HCT116 (cell line): ENCODE results near the gene MUTYH. TPM values are rescaled to one million over a fixed set of nuclear protein-coding genes. Genes with fewer than 3 reads are reported as not detected.

Experiments used
- ATAC-seq: fragments of 200-7000 bp; cut with Tn5 transposase; 2 replicates; pipeline ENCODE4 v1.9.1; 2020; ENCODE audit warnings: mild to moderate bottlenecking, moderate library complexity
- BruUV-seq: library from RNA; stranded (reverse); fragments of 400-500 nt; replicated peaks from 2 replicates; lab custom pipeline; 2021; lab: Mats Ljungman, UMichigan
- CTCF ChIA-PET: fragments of 300-600 bp; sonication (Branson Sonifier 250); formaldehyde crosslinking; loops from one replicate; lab custom pipeline; 2021; ENCODE audit warnings: antibody characterized with exemption; lab: Charles Lee
- POLR2A ChIA-PET: fragments of 300-600, 350-600 bp; sonication (Branson Sonifier 250); formaldehyde crosslinking; loops from one replicate; lab custom pipeline; 2021; ENCODE audit warnings: antibody characterized with exemption; lab: Charles Lee
- RAD21 ChIA-PET, 2 experiments: fragments of 300-600 bp; sonication (Branson Sonifier 250); formaldehyde crosslinking; loops; one replicate each; lab custom pipeline; 2023; ENCODE audit warnings: low total read pairs in 2 of 2; ENCODE audit not compliant: uncharacterized antibody in 2 of 2, unreplicated experiment in 2 of 2, low non-redundant PET in 1 of 2; lab: Charles Lee
- DNase-seq: peaks from one replicate; pipeline ENCODE4 v3.0.0-alpha.2; 2010; ENCODE audit warnings: low read depth, low spot score
- H2AFZ ChIP-seq: fragments of 200-600 bp; shearing (Covaris generic), sonication (generic); 2 replicates; pipeline ENCODE4 v1.6.1; 2017; ENCODE audit warnings: low read depth, mixed run types, mixed read lengths, antibody characterized with exemption, low read length; ENCODE audit not compliant: poor library complexity, severe bottlenecking
- H3K27ac ChIP-seq: 2 replicates; pipeline ENCODE4 v1.5.1; 2012; ENCODE audit warnings: low read depth, low read length
- H3K27me3 ChIP-seq: fragments of 200-600 bp; sonication (generic); 2 replicates; pipeline ENCODE4 v1.6.1; 2016; ENCODE audit warnings: mixed run types, low read length, mixed read lengths; ENCODE audit not compliant: insufficient read depth
- H3K36me3 ChIP-seq, 2 experiments: fragments of 200-500 bp in 1 of 2; fragments of 200-600 bp in 1 of 2; sonication (Bioruptor generic) in 1 of 2; sonication (generic) in 1 of 2; 2 replicates each; pipeline versions ENCODE4 v1.5.1 to v1.6.1; 2014 to 2016; ENCODE audit warnings: low read length in 2 of 2, inconsistent platforms in 1 of 2, mixed read lengths in 1 of 2, mixed run types in 1 of 2; ENCODE audit not compliant: insufficient read depth in 2 of 2, control insufficient read depth in 1 of 2
- H3K4me1 ChIP-seq, 2 experiments: fragments of 200-600 bp in 1 of 2; sonication (generic) in 1 of 2; 2 replicates each; pipeline versions ENCODE4 v1.5.1 to v1.6.1; 2012 to 2017; ENCODE audit warnings: low read length in 2 of 2, inconsistent platforms in 1 of 2, mild to moderate bottlenecking in 1 of 2, mixed read lengths in 1 of 2, mixed run types in 1 of 2, moderate library complexity in 1 of 2; ENCODE audit not compliant: insufficient read depth in 2 of 2, control insufficient read depth in 1 of 2
- H3K4me2 ChIP-seq: fragments of 200-600 bp; sonication (generic); 2 replicates; pipeline ENCODE4 v1.6.1; 2017; ENCODE audit warnings: mixed run types, low read length, mixed read lengths
- H3K4me3 ChIP-seq, 2 experiments: fragments of 200-600 bp in 1 of 2; sonication (generic) in 1 of 2; replicated peaks in 1 of 2; 2 replicates each; pipeline ENCODE4 v1.5.1; 2011 to 2016; ENCODE audit warnings: low read length in 2 of 2, control low read depth in 1 of 2, low read depth in 1 of 2, mild to moderate bottlenecking in 1 of 2, mixed read lengths in 1 of 2, mixed run types in 1 of 2
- H3K79me2 ChIP-seq: fragments of 200-600 bp; sonication (generic); 2 replicates; pipeline ENCODE4 v1.6.1; 2017; ENCODE audit warnings: mild to moderate bottlenecking, mixed run types, low read length, moderate library complexity, mixed read lengths; ENCODE audit not compliant: insufficient read depth
- H3K9ac ChIP-seq: fragments of 200-600 bp; sonication (generic); 2 replicates; pipeline ENCODE4 v1.6.1; 2016; ENCODE audit warnings: low read length, mixed read lengths
- H3K9me2 ChIP-seq: fragments of 200-600 bp; sonication (generic), shearing (Covaris generic); 2 replicates; pipeline ENCODE4 v1.6.1; 2017; ENCODE audit warnings: mixed run types, mild to moderate bottlenecking, moderate library complexity; ENCODE audit not compliant: insufficient read depth
- H3K9me3 ChIP-seq, 2 experiments: fragments of 200-500 bp in 1 of 2; fragments of 200-600 bp in 1 of 2; sonication (Bioruptor generic) in 1 of 2; sonication (generic) in 1 of 2; 2 replicates each; pipeline ENCODE4 v1.6.1; 2014 to 2017; ENCODE audit warnings: low read length in 2 of 2, mixed read lengths in 2 of 2, inconsistent platforms in 1 of 2, low read depth in 1 of 2, mild to moderate bottlenecking in 1 of 2, mixed run types in 1 of 2, moderate library complexity in 1 of 2; ENCODE audit not compliant: control insufficient read depth in 1 of 2, insufficient read depth in 1 of 2
- H4K20me1 ChIP-seq: fragments of 200-600 bp; sonication (generic), shearing (Covaris generic); 2 replicates; pipeline ENCODE4 v1.6.1; 2017; ENCODE audit warnings: mixed run types, mild to moderate bottlenecking, moderate library complexity; ENCODE audit not compliant: insufficient read depth
- CBX3 ChIP-seq: IDR thresholded peaks from 2 replicates; pipeline ENCODE4 v1.6.1; 2012; ENCODE audit warnings: low read depth
- CEBPB ChIP-seq: IDR thresholded peaks from 2 replicates; pipeline ENCODE4 v1.6.1; 2012; ENCODE audit warnings: low read depth
- ELF1 ChIP-seq: IDR thresholded peaks from 2 replicates; pipeline ENCODE4 v1.6.1; 2012; ENCODE audit warnings: low read depth, borderline replicate concordance
- EZH2 ChIP-seq: fragments of 200-600 bp; sonication (generic); IDR thresholded peaks from 2 replicates; pipeline ENCODE4 v1.6.1; 2017; ENCODE audit warnings: antibody characterized with exemption, mixed run types
- EZH2phosphoT487 ChIP-seq: fragments of 200-600 bp; IDR thresholded peaks from 2 replicates; pipeline ENCODE4 v1.6.1; 2018; ENCODE audit warnings: antibody characterized with exemption, borderline replicate concordance
- FOSL1 ChIP-seq: IDR thresholded peaks from 2 replicates; pipeline ENCODE4 v1.6.1; 2012; ENCODE audit warnings: low read depth
- JUND ChIP-seq: IDR thresholded peaks from 2 replicates; pipeline ENCODE4 v1.6.1; 2012
- POLR2A ChIP-seq: IDR thresholded peaks from 2 replicates; pipeline ENCODE4 v1.7.0; 2011; ENCODE audit warnings: borderline replicate concordance; ENCODE audit not compliant: insufficient read depth, insufficient read length; ENCODE audit errors: extremely low read depth
- POLR2AphosphoS5 ChIP-seq: IDR thresholded peaks from 2 replicates; pipeline ENCODE4 v1.6.1; 2011; ENCODE audit warnings: mild to moderate bottlenecking, low read depth, low read length, moderate library complexity
- RAD21 ChIP-seq: IDR thresholded peaks from 2 replicates; pipeline ENCODE4 v1.6.1; 2012; ENCODE audit warnings: low read depth, mild to moderate bottlenecking
- SRF ChIP-seq: IDR thresholded peaks from 2 replicates; pipeline ENCODE4 v1.6.1; 2012; ENCODE audit warnings: low read depth
- TCF7L2 ChIP-seq: IDR thresholded peaks from 2 replicates; pipeline ENCODE4 v1.7.0; 2011; ENCODE audit warnings: borderline replicate concordance, inconsistent platforms; ENCODE audit not compliant: insufficient read depth, insufficient read length; ENCODE audit errors: extremely low read depth
- YY1 ChIP-seq: IDR thresholded peaks from 2 replicates; pipeline ENCODE4 v1.6.1; 2011; ENCODE audit warnings: low read length, low read depth, moderate library complexity, mild to moderate bottlenecking; ENCODE audit not compliant: insufficient replicate concordance; ENCODE audit errors: extremely low read depth
- ZFX ChIP-seq: fragments of 450-650 bp; IDR thresholded peaks from 2 replicates; pipeline ENCODE4 v1.6.1; 2017
- intact Hi-C: fragments of 100-400 bp; cut with micrococcal nuclease; formaldehyde crosslinking; loops from 2 replicates; pipeline ENCODE4 v1.10.0; 2022
- total RNA-seq: library from RNA; stranded (reverse); gene quantifications from one replicate; pipeline ENCODE4 v1.2.1, GENCODE V29; 2021; ENCODE audit not compliant: unreplicated experiment
- TF ChIP-seq, protein P1 (sequence below): IDR thresholded peaks from 2 replicates; pipeline ENCODE4 v1.6.1; 2012; ENCODE audit warnings: low read depth
- TF ChIP-seq, protein P2 (sequence below): IDR thresholded peaks from 2 replicates; pipeline ENCODE4 v1.6.1; 2011; ENCODE audit warnings: mild to moderate bottlenecking, low read length, moderate library complexity; ENCODE audit not compliant: insufficient replicate concordance; ENCODE audit errors: extremely low read depth
- TF ChIP-seq, protein P3 (sequence below): IDR thresholded peaks from 2 replicates; pipeline ENCODE4 v1.6.1; 2012

MUTYH gene
- total RNA-seq, 1 experiment from 2014 or later: 44.8 TPM

DNA sequence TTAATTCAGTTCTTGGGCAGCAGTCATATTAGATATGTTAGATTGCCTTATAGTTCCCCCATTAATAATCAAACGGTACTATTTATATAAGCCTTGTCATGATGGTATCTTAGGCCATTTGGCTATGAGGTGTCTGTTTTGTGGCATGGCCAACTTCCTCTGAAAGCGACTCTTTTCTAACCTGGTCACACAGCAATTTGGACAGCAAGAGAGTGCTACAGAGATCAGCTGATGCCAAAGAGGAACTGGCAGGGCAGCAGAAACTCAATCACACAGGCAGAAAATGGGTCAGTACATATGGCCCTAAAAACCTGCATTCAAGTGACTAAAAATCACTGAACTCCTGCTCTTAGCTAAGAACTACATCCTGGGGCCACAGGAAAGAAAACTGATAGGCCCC lies 13.4 kb upstream of the MUTYH start:
- no peak for ATAC-seq
- DNase-seq: no peak
- intact Hi-C loops: no loop called here
- Histone ChIP-seq H3K4me2 (no peak overlapping the region), H2AFZ (no peak overlapping the region), H3K9me3 (no peaks in the 10 kb centered on the region), H3K36me3 (no peaks in the 10 kb centered on the region), H3K27me3 (no peaks in the 10 kb centered on the region), H3K4me3 (no peak overlapping the region), H4K20me1 (no peaks in the 10 kb centered on the region), H3K4me1 (peaks cover 16 to 28% of the 10 kb centered on the region in 2 experiments), H3K9me2 (no peaks in the 10 kb centered on the region)
- POLR2A ChIA-PET: no interaction called here
- CTCF ChIA-PET: no interaction called here
- RAD21 ChIA-PET: no interaction called here
- no peak for TF ChIP-seq EZH2phosphoT487
- TF ChIP-seq, all 23 proteins: peak for 0
- H3K79me2 ChIP-seq: no peaks in the 10 kb centered on the region
- BruUV-seq: no TSS peak
- no peak overlapping the region for H3K27ac ChIP-seq
- no peak overlapping the region for H3K9ac ChIP-seq

DNA sequence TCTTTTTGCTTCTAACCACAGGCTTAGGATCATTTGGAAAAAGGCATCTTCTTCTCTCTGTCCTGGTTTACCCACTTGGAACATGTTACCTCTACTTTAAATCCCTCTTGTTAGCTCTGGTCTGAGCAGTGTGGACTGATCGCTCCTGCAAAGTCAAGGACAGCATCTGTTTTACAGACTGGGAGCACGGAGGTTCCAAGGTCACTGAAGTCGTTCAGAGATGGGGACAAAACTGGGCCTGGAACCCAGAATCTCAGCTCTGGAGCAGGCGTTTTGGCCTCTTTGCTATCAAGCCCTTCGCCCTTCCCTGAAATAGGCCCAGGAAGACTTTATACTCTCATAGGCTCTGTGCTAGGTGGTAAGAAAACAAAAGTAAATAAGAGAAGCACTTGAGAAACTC lies 11.3 kb upstream of the MUTYH start:
- H2AFZ ChIP-seq: no peak overlapping the region
- no TSS peak for BruUV-seq
- H3K9me2 ChIP-seq: no peaks in the 10 kb centered on the region
- no peak overlapping the region for H3K9ac ChIP-seq
- RAD21 ChIA-PET: no interaction called here
- CTCF ChIA-PET: no interaction called here
- intact Hi-C loops: no loop called here
- no peak overlapping the region for H3K4me3 ChIP-seq
- no peak overlapping the region for H3K4me2 ChIP-seq
- H3K36me3 ChIP-seq: no peaks in the 10 kb centered on the region
- H3K27ac ChIP-seq: no peak overlapping the region
- no peak for DNase-seq
- no peak for ATAC-seq
- H3K27me3 ChIP-seq: no peaks in the 10 kb centered on the region
- POLR2A ChIA-PET: no interaction called here
- no peaks in the 10 kb centered on the region for H4K20me1 ChIP-seq
- no peaks in the 10 kb centered on the region for H3K79me2 ChIP-seq
- peaks cover 25 to 45% of the 10 kb centered on the region in 2 experiments for H3K4me1 ChIP-seq
- no peaks in the 10 kb centered on the region for H3K9me3 ChIP-seq
- no peak for TF ChIP-seq SRF
- no peak for TF ChIP-seq JUND
- no peak for TF ChIP-seq ELF1
- no peak for TF ChIP-seq CEBPB
- no peak for TF ChIP-seq POLR2AphosphoS5
- TF ChIP-seq YY1: no peak
- no peak for TF ChIP-seq ZFX
- no peak for TF ChIP-seq EZH2
- no peak for TF ChIP-seq CBX3
- no peak for TF ChIP-seq TCF7L2
- TF ChIP-seq RAD21: no peak
- TF ChIP-seq, protein P1, sequence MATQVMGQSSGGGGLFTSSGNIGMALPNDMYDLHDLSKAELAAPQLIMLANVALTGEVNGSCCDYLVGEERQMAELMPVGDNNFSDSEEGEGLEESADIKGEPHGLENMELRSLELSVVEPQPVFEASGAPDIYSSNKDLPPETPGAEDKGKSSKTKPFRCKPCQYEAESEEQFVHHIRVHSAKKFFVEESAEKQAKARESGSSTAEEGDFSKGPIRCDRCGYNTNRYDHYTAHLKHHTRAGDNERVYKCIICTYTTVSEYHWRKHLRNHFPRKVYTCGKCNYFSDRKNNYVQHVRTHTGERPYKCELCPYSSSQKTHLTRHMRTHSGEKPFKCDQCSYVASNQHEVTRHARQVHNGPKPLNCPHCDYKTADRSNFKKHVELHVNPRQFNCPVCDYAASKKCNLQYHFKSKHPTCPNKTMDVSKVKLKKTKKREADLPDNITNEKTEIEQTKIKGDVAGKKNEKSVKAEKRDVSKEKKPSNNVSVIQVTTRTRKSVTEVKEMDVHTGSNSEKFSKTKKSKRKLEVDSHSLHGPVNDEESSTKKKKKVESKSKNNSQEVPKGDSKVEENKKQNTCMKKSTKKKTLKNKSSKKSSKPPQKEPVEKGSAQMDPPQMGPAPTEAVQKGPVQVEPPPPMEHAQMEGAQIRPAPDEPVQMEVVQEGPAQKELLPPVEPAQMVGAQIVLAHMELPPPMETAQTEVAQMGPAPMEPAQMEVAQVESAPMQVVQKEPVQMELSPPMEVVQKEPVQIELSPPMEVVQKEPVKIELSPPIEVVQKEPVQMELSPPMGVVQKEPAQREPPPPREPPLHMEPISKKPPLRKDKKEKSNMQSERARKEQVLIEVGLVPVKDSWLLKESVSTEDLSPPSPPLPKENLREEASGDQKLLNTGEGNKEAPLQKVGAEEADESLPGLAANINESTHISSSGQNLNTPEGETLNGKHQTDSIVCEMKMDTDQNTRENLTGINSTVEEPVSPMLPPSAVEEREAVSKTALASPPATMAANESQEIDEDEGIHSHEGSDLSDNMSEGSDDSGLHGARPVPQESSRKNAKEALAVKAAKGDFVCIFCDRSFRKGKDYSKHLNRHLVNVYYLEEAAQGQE: no peak
- TF ChIP-seq, protein P2, sequence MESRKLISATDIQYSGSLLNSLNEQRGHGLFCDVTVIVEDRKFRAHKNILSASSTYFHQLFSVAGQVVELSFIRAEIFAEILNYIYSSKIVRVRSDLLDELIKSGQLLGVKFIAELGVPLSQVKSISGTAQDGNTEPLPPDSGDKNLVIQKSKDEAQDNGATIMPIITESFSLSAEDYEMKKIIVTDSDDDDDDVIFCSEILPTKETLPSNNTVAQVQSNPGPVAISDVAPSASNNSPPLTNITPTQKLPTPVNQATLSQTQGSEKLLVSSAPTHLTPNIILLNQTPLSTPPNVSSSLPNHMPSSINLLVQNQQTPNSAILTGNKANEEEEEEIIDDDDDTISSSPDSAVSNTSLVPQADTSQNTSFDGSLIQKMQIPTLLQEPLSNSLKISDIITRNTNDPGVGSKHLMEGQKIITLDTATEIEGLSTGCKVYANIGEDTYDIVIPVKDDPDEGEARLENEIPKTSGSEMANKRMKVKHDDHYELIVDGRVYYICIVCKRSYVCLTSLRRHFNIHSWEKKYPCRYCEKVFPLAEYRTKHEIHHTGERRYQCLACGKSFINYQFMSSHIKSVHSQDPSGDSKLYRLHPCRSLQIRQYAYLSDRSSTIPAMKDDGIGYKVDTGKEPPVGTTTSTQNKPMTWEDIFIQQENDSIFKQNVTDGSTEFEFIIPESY: no peak
- TF ChIP-seq, protein P3, sequence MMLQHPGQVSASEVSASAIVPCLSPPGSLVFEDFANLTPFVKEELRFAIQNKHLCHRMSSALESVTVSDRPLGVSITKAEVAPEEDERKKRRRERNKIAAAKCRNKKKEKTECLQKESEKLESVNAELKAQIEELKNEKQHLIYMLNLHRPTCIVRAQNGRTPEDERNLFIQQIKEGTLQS: no peak
- TF ChIP-seq EZH2phosphoT487: no peak
- no peak for TF ChIP-seq FOSL1
- TF ChIP-seq POLR2A: no peak
